ENCODE results near the gene AMPD3. TPM values are rescaled to one million over a fixed set of nuclear protein-coding genes. Genes with fewer than 3 reads are reported as not detected.

Gene AMPD3
- total RNA-seq, 1 experiment from 2014 or later: 12.5 TPM

DNA sequence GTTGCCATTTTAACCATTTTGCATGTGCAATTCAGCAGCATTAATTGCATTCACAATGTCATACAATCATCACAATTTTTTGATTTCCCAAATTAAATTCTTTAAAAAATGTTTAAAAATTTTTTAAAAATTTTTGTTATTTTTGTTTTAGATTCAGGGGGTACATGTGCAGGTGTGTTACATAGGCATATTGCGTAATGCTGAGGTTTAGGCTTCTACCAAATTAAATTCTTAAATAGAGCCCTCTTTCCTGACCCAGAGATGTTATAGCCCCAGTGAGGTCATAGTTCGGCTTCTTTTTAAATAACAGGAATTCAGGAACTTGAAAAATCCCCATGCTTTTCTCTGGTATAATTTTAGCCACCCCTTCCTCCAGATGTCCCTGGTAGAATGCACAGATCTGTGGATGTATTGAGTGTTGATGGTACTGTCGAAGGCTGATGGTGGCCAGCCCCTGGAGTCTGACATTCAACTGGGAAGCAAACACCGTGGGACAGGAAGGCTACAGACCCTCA lies 11.3 kb upstream of the AMPD3 start:
- in situ Hi-C loops (cut with HindIII; ENCODE audit: low pct_unique_long_range_greater_than_20kb, low sequenced_read_pairs) (no loop called here), intact Hi-C loops (cut with micrococcal nuclease; ENCODE audit: unreplicated experiment) (no loop called here)
- ATAC-seq: no peak
- Histone ChIP-seq H3K36me3 (ENCODE audit: control insufficient read depth, insufficient read depth, low read length) (no peaks in the 10 kb centered on the region), H3K4me3 (ENCODE audit: low read depth in 2 of 2, low read length in 2 of 2) (no peak overlapping the region), H3K4me1 (ENCODE audit: control insufficient read depth, insufficient read depth, low read length) (no peaks in the 10 kb centered on the region), H3K27me3 (ENCODE audit: control insufficient read depth, insufficient read depth, low read length) (no peaks in the 10 kb centered on the region), H3K27ac (ENCODE audit: low read length) (no peak overlapping the region), H3K9me3 (ENCODE audit: control insufficient read depth, insufficient read depth, low read depth, low read length) (no peaks in the 10 kb centered on the region)
- ChIA-PET POLR2A (no interaction called here), CTCF (no interaction called here)
- TF ChIP-seq SIN3A (IDR thresholded peaks at IDR 0.05; ENCODE audit: borderline replicate concordance, insufficient read depth, low read depth, low read length): no peak
- TF ChIP-seq TCF7L2 (IDR thresholded peaks at IDR 0.05; ENCODE audit: low read depth, low read length): no peak
- no peak for TF ChIP-seq CTCF (IDR thresholded peaks at IDR 0.05)
- TF ChIP-seq, protein P1, sequence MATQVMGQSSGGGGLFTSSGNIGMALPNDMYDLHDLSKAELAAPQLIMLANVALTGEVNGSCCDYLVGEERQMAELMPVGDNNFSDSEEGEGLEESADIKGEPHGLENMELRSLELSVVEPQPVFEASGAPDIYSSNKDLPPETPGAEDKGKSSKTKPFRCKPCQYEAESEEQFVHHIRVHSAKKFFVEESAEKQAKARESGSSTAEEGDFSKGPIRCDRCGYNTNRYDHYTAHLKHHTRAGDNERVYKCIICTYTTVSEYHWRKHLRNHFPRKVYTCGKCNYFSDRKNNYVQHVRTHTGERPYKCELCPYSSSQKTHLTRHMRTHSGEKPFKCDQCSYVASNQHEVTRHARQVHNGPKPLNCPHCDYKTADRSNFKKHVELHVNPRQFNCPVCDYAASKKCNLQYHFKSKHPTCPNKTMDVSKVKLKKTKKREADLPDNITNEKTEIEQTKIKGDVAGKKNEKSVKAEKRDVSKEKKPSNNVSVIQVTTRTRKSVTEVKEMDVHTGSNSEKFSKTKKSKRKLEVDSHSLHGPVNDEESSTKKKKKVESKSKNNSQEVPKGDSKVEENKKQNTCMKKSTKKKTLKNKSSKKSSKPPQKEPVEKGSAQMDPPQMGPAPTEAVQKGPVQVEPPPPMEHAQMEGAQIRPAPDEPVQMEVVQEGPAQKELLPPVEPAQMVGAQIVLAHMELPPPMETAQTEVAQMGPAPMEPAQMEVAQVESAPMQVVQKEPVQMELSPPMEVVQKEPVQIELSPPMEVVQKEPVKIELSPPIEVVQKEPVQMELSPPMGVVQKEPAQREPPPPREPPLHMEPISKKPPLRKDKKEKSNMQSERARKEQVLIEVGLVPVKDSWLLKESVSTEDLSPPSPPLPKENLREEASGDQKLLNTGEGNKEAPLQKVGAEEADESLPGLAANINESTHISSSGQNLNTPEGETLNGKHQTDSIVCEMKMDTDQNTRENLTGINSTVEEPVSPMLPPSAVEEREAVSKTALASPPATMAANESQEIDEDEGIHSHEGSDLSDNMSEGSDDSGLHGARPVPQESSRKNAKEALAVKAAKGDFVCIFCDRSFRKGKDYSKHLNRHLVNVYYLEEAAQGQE (IDR thresholded peaks at IDR 0.05; ENCODE audit: insufficient read depth in 1 of 2, low read depth in 2 of 2, low read length in 1 of 2): no peak
- TF ChIP-seq POLR2AphosphoS5 (IDR thresholded peaks at IDR 0.05; ENCODE audit: low read depth, low read length): no peak
- no peak for DNase-seq (ENCODE audit: low read depth, low spot score)
- no TSS peak for BruUV-seq (replicated peaks)

- no peak for DNase-seq (ENCODE audit: low read depth, low spot score)
- BruUV-seq (replicated peaks): no TSS peak
- H3K36me3 ChIP-seq (ENCODE audit: control insufficient read depth, insufficient read depth, low read length): no peaks in the 10 kb centered on the region
- in situ Hi-C loops (cut with HindIII; ENCODE audit: low pct_unique_long_range_greater_than_20kb, low sequenced_read_pairs): no loop called here
- peaks cover 2% of the 10 kb centered on the region; the same call in 1 of the 2 replicates for H3K27me3 ChIP-seq (ENCODE audit: control insufficient read depth, insufficient read depth, low read length)
- ATAC-seq: no peak
- no peak for TF ChIP-seq POLR2AphosphoS5 (IDR thresholded peaks at IDR 0.05; ENCODE audit: low read depth, low read length)
- TF ChIP-seq, protein P1 (IDR thresholded peaks at IDR 0.05; ENCODE audit: insufficient read depth in 1 of 2, low read depth in 2 of 2, low read length in 1 of 2): no peak
- no peak for TF ChIP-seq SIN3A (IDR thresholded peaks at IDR 0.05; ENCODE audit: borderline replicate concordance, insufficient read depth, low read depth, low read length)
- TF ChIP-seq CTCF (IDR thresholded peaks at IDR 0.05): no peak
- no peak overlapping the region for H3K27ac ChIP-seq (ENCODE audit: low read length)
- H3K4me3 ChIP-seq (ENCODE audit: low read depth in 2 of 2, low read length in 2 of 2): no peak overlapping the region
- CTCF ChIA-PET: no interaction called here
- H3K4me1 ChIP-seq (ENCODE audit: control insufficient read depth, insufficient read depth, low read length): no peaks in the 10 kb centered on the region
- H3K9me3 ChIP-seq (ENCODE audit: control insufficient read depth, insufficient read depth, low read depth, low read length): no peaks in the 10 kb centered on the region
- intact Hi-C loops (cut with micrococcal nuclease; ENCODE audit: unreplicated experiment): no loop called here
- POLR2A ChIA-PET: interaction anchor here (0.6 to 0.7 kb wide), 2 partner anchors 160 to 341 kb away, joined by 3 read pairs; no protein-coding TSS in a partner anchor
Observed at GRCh38 chr11:10444725-10445315, 10.2 kb upstream of the AMPD3 start.

All from Panc1 (cell line).